22Rv1 (cell line): ENCODE data around the gene CAMTA1.

Experiments used
- ZFX ChIP-seq: fragments of 450-650 bp; IDR thresholded peaks from 2 replicates; pipeline ENCODE4 v1.6.1; 2017; ENCODE audit warnings: antibody characterized with exemption, borderline replicate concordance
- TF ChIP-seq, protein P1 (sequence below): fragments of 450-650 bp; IDR thresholded peaks from 2 replicates; pipeline ENCODE4 v1.5.1; 2017; ENCODE audit warnings: mild to moderate bottlenecking

GRCh38 chr1:6918186-6918924 is 133.1 kb downstream of the CAMTA1 start:
- TF ChIP-seq, protein P1, sequence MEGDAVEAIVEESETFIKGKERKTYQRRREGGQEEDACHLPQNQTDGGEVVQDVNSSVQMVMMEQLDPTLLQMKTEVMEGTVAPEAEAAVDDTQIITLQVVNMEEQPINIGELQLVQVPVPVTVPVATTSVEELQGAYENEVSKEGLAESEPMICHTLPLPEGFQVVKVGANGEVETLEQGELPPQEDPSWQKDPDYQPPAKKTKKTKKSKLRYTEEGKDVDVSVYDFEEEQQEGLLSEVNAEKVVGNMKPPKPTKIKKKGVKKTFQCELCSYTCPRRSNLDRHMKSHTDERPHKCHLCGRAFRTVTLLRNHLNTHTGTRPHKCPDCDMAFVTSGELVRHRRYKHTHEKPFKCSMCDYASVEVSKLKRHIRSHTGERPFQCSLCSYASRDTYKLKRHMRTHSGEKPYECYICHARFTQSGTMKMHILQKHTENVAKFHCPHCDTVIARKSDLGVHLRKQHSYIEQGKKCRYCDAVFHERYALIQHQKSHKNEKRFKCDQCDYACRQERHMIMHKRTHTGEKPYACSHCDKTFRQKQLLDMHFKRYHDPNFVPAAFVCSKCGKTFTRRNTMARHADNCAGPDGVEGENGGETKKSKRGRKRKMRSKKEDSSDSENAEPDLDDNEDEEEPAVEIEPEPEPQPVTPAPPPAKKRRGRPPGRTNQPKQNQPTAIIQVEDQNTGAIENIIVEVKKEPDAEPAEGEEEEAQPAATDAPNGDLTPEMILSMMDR, result no peak
- TF ChIP-seq ZFX, result no peak
